Nephron progenitor cell (in vitro differentiated cells): ENCODE results near the gene POLR1D.
"Not testable (repeated sequence)": the region's sequence is repeated elsewhere in the genome, so short reads cannot be mapped to it uniquely, and the experiment has no call there.

Experiments
- DNase-seq: peaks from one replicate; pipeline ENCODE4 v3.0.0; 2021
- H3K27ac Mint-ChIP-seq: 2 replicates; pipeline ENCODE4 v1.8.0; 2021; ENCODE audit warnings: mild to moderate bottlenecking, moderate library complexity, mixed read lengths
- H3K27me3 Mint-ChIP-seq: 2 replicates; pipeline ENCODE4 v1.8.0; 2021; ENCODE audit warnings: mild to moderate bottlenecking, low read depth, mixed read lengths; ENCODE audit not compliant: poor library complexity
- H3K36me3 Mint-ChIP-seq: 2 replicates; pipeline ENCODE4 v1.8.0; 2021; ENCODE audit warnings: low read depth, mixed read lengths
- H3K4me1 Mint-ChIP-seq: 2 replicates; pipeline ENCODE4 v1.8.0; 2021; ENCODE audit warnings: mixed read lengths
- H3K4me3 Mint-ChIP-seq: 2 replicates; pipeline ENCODE4 v1.8.0; 2021; ENCODE audit warnings: mild to moderate bottlenecking, moderate library complexity, mixed read lengths
- H3K9me3 Mint-ChIP-seq: 2 replicates; pipeline ENCODE4 v1.8.0; 2021; ENCODE audit warnings: mild to moderate bottlenecking, moderate library complexity, mixed read lengths
- CTCF ChIP-seq: fragments of 200-600 bp; sonication (generic); IDR thresholded peaks from 2 replicates; pipeline ENCODE4 v1.5.0; 2021; ENCODE audit warnings: antibody characterized with exemption

Gene POLR1D

GRCh38 chr13:27624071-27624470 lies 2.4 kb downstream of the POLR1D start:
- Mint-ChIP-seq H3K4me1 (peaks cover 36% of the 10 kb centered on the region), H3K27me3 (peaks cover 2% of the 10 kb centered on the region), H3K27ac (no peak overlapping the region), H3K9me3 (no peaks in the 10 kb centered on the region), H3K36me3 (peaks cover 65% of the 10 kb centered on the region), H3K4me3 (peak overlapping the region; percentile 37)
- no peak for TF ChIP-seq CTCF
- DNase-seq = no peak

- no peaks in the 10 kb centered on the region for H3K9me3 Mint-ChIP-seq
- DNase-seq = no peak
- H3K27ac Mint-ChIP-seq = no peak overlapping the region
- peaks cover 29% of the 10 kb centered on the region for H3K4me1 Mint-ChIP-seq
- H3K36me3 Mint-ChIP-seq = peaks cover 67% of the 10 kb centered on the region
- TF ChIP-seq CTCF = no peak
- no peak overlapping the region for H3K4me3 Mint-ChIP-seq
- H3K27me3 Mint-ChIP-seq = peaks cover 2% of the 10 kb centered on the region
These were observed 4.1 kb downstream of the POLR1D start for GRCh38 chr13:27625839-27626238.

- Mint-ChIP-seq H3K4me3 (no peak overlapping the region), H3K27me3 (peaks cover 2% of the 10 kb centered on the region), H3K27ac (peak overlapping the region; percentile 46), H3K9me3 (no peaks in the 10 kb centered on the region), H3K4me1 (peaks cover 25% of the 10 kb centered on the region), H3K36me3 (peaks cover 76% of the 10 kb centered on the region)
- no peak for TF ChIP-seq CTCF
- no peak for DNase-seq
These were observed 5.7 kb downstream of the POLR1D start for GRCh38 chr13:27627380-27627779.

GRCh38 chr13:27628081-27628480 lies 6.4 kb downstream of the POLR1D start:
- peak overlapping the region; percentile 30 for H3K27ac Mint-ChIP-seq
- no peak for TF ChIP-seq CTCF
- no peak for DNase-seq
- H3K4me3 Mint-ChIP-seq = no peak overlapping the region
- H3K9me3 Mint-ChIP-seq = no peaks in the 10 kb centered on the region
- H3K27me3 Mint-ChIP-seq = peaks cover 2% of the 10 kb centered on the region
- peaks cover 18% of the 10 kb centered on the region for H3K4me1 Mint-ChIP-seq
- H3K36me3 Mint-ChIP-seq = peaks cover 76% of the 10 kb centered on the region

GRCh38 chr13:27628766-27629165 lies 7.1 kb downstream of the POLR1D start:
- not testable (repeated sequence) for H3K27ac Mint-ChIP-seq, DNase-seq, H3K9me3 Mint-ChIP-seq, H3K4me3 Mint-ChIP-seq, H3K27me3 Mint-ChIP-seq
- Mint-ChIP-seq H3K4me1 (peaks cover 11% of the 10 kb centered on the region), H3K36me3 (peaks cover 70% of the 10 kb centered on the region)

- no peak for TF ChIP-seq CTCF
- H3K36me3 Mint-ChIP-seq = peaks cover 46% of the 10 kb centered on the region
- H3K4me3 Mint-ChIP-seq = no peak overlapping the region
- H3K27me3 Mint-ChIP-seq = no peaks in the 10 kb centered on the region
- H3K27ac Mint-ChIP-seq = peak overlapping the region; percentile 36
- H3K9me3 Mint-ChIP-seq = no peaks in the 10 kb centered on the region
- no peaks in the 10 kb centered on the region for H3K4me1 Mint-ChIP-seq
- no peak for DNase-seq
These were observed 9.5 kb downstream of the POLR1D start for GRCh38 chr13:27631156-27631555.
